Testis (tissue), 3 donors: ENCODE data around the gene PEX19. TPM values are rescaled to one million over a fixed set of nuclear protein-coding genes. Genes with fewer than 3 reads are reported as not detected.

ENCODE experiments used
- DNase-seq: peaks from one replicate; pipeline ENCODE4 v3.0.0-alpha.2; 2019
- H3K27ac ChIP-seq, 2 donors: fragments of 200-600 bp; sonication (generic); one replicate each; pipeline ENCODE4 v1.5.1; 2019
- H3K27me3 ChIP-seq: fragments of 200-600 bp; sonication (generic); one replicate; pipeline ENCODE4 v1.5.1; 2019
- H3K36me3 ChIP-seq: fragments of 200-600 bp; sonication (generic); one replicate; pipeline ENCODE4 v1.5.1; 2017; ENCODE audit warnings: low read depth; ENCODE audit errors: missing control alignments
- H3K4me1 ChIP-seq: fragments of 200-600 bp; sonication (generic); one replicate; pipeline ENCODE4 v1.5.1; 2019
- H3K4me3 ChIP-seq, 2 donors: fragments of 200-600 bp; sonication (generic); one replicate each; pipeline ENCODE4 v1.5.1; 2017 to 2019
- H3K9me3 ChIP-seq: fragments of 200-600 bp; sonication (generic); one replicate; pipeline ENCODE4 v1.5.1; 2017
- CTCF ChIP-seq, 3 experiments: fragments of 450-650 bp in 2 of 3; fragments of 200-600 bp in 1 of 3; sonication (generic) in 1 of 3; IDR thresholded peaks; one replicate each; pipeline ENCODE4 v1.5.1; 2016 to 2019; ENCODE audit warnings: antibody characterized with exemption in 3 of 3, mild to moderate bottlenecking in 2 of 3, moderate library complexity in 1 of 3
- POLR2A ChIP-seq: fragments of 450-650 bp; IDR thresholded peaks from one replicate; pipeline ENCODE4 v1.6.1; 2017; ENCODE audit warnings: antibody characterized with exemption, mild to moderate bottlenecking, moderate library complexity
- WGBS, 2 donors: methylation state at CpG; one replicate each; pipeline ENCODE4 v1.1.5; 2018; 5-methylcytosine and 5-hydroxymethylcytosine counted together
- intact Hi-C: fragments of 100-400 bp; cut with DNase I; formaldehyde crosslinking; loops from one replicate; pipeline ENCODE4 v1.15.1; 2023; ENCODE audit warnings: low total_unique reads
- polyA plus RNA-seq: library from polyadenylated mRNA; stranded (reverse); fragments of 350-450 nt; fragmentation: Illumina TruSeq; extraction: RNeasy Lipid Tissue Mini Kit (QIAGEN cat#74804); gene quantifications from one replicate; pipeline ENCODE4 v1.2.3, GENCODE V29; 2014; ENCODE audit warnings: low read depth, low replicate concordance; ENCODE audit not compliant: insufficient read depth
- total RNA-seq, 2 donors: library from RNA; depleted of rRNA; stranded (reverse); fragments of >200 nt; gene quantifications; one replicate each; pipeline ENCODE4 v1.2.3, GENCODE V29; 2016

PEX19 gene
- total and polyA plus RNA-seq, 3 donors from 2014 or later, result 48.5 to 63.5 (median 56.6) TPM

GRCh38 chr1:160261556-160261892 lies 23.4 kb downstream of the PEX19 start:
- Histone ChIP-seq H3K4me3 (peak overlapping the region; percentile 89 to 98), H3K27ac (peak overlapping the region; percentile 97 to 98), H3K27me3 (no peaks in the 10 kb centered on the region), H3K36me3 (no peaks in the 10 kb centered on the region), H3K4me1 (peaks cover 41% of the 10 kb centered on the region), H3K9me3 (no peaks in the 10 kb centered on the region)
- peak; percentile 60 for DNase-seq
- intact Hi-C loops, result no loop called here
- TF ChIP-seq CTCF (IDR thresholded peaks at IDR 0.05) (no peak), POLR2A (no peak)
- WGBS, 2 donors, result 0 to 1% methylated on average over 8 of the region's 8 CpGs

GRCh38 chr1:160260406-160261382 lies 24.2 kb downstream of the PEX19 start:
- peak; percentile 17 for DNase-seq
- intact Hi-C loops, result no loop called here
- peak overlapping the region; percentile 89 to 98 for H3K4me3 ChIP-seq
- peak overlapping the region; percentile 97 to 98 for H3K27ac ChIP-seq
- peaks cover 42% of the 10 kb centered on the region for H3K4me1 ChIP-seq
- WGBS, 2 donors, result 14 to 15% methylated on average over 6 of the region's 6 CpGs
- H3K27me3 ChIP-seq, result no peaks in the 10 kb centered on the region
- no peaks in the 10 kb centered on the region for H3K36me3 ChIP-seq
- no peak for TF ChIP-seq POLR2A
- no peak for TF ChIP-seq CTCF (IDR thresholded peaks at IDR 0.05)
- no peaks in the 10 kb centered on the region for H3K9me3 ChIP-seq

GRCh38 chr1:160258177-160258798 lies 26.6 kb downstream of the PEX19 start:
- Histone ChIP-seq H3K9me3 (no peaks in the 10 kb centered on the region), H3K27ac (no peak overlapping the region), H3K4me3 (no peak overlapping the region), H3K27me3 (no peaks in the 10 kb centered on the region), H3K36me3 (no peaks in the 10 kb centered on the region), H3K4me1 (peaks cover 42% of the 10 kb centered on the region)
- no peak for DNase-seq
- TF ChIP-seq CTCF (IDR thresholded peaks at IDR 0.05), result no peak
- no peak for TF ChIP-seq POLR2A
- 89 to 95% methylated on average over 7 of the region's 7 CpGs for WGBS, 2 donors
- intact Hi-C loops, result no loop called here

- H3K27ac ChIP-seq, result no peak overlapping the region
- no peaks in the 10 kb centered on the region for H3K36me3 ChIP-seq
- intact Hi-C loops, result no loop called here
- H3K9me3 ChIP-seq, result no peaks in the 10 kb centered on the region
- peaks cover 42% of the 10 kb centered on the region for H3K4me1 ChIP-seq
- no peak for DNase-seq
- H3K4me3 ChIP-seq, result no peak overlapping the region
- H3K27me3 ChIP-seq, result no peaks in the 10 kb centered on the region
- no peak for TF ChIP-seq POLR2A
- TF ChIP-seq CTCF (IDR thresholded peaks at IDR 0.05), result no peak
- 72 to 79% methylated on average over 6 of the region's 6 CpGs for WGBS, 2 donors
Measured at GRCh38 chr1:160257411-160258015, 27.4 kb downstream of the PEX19 start.
